H1 (cell line): Measurements from ENCODE around the gene SELENOI. TPM values are rescaled to one million over a fixed set of nuclear protein-coding genes. Genes with fewer than 3 reads are reported as not detected.

ENCODE experiments used
- polyA plus RNA-seq, 7 experiments: library from polyadenylated mRNA; depleted of rRNA in 3 of 7; stranded (reverse) in 5 of 7; unstranded in 2 of 7; fragments of >200 nt in 5 of 7; fragments of 200-250 nt in 2 of 7; gene quantifications; 1 replicate in 5 of 7; 2 replicates in 1 of 7; 4 replicates in 1 of 7; pipeline versions ENCODE4 v1.2.1 to v1.2.3, GENCODE V29; 2011 to 2013; ENCODE audit warnings: missing spikeins in 2 of 7, mixed read lengths in 2 of 7
- total RNA-seq: library from RNA; stranded (reverse); fragmentation: NEBNext Ultra II Directional; extraction: Animal tissue kit (Norgen Biotek cat#: 25700); gene quantifications from 2 replicates; pipeline ENCODE4 v1.2.1, GENCODE V29; 2021

SELENOI gene
- total and polyA plus RNA-seq, 2 of the 8 experiments (the other 6 are each of a cell fraction or from before 2014, with no cell fraction given) = 15.9 to 63.8 TPM

Other genes starting within 250 kb of the SELENOI start
- gene GAREM2, start 173.1 kb upstream of the SELENOI start, total RNA-seq = 19.9 and 23.0 TPM in 2 replicates
- gene GAREM2, start 173.1 kb upstream of the SELENOI start, polyA plus RNA-seq (2011; rRNA removed) = 19.9 and 26.8 TPM in 2 replicates
- 126 and 131 TPM in 2 replicates for gene HADHA, start 101.5 kb upstream of the SELENOI start, total RNA-seq
- 52.7 and 64.6 TPM in 2 replicates for gene HADHA, start 101.5 kb upstream of the SELENOI start, polyA plus RNA-seq (2011; rRNA removed)
- 52.3 and 57.3 TPM in 2 replicates for gene HADHB, start 101.2 kb upstream of the SELENOI start, total RNA-seq
- 39.2 and 47.7 TPM in 2 replicates for gene HADHB, start 101.2 kb upstream of the SELENOI start, polyA plus RNA-seq (2011; rRNA removed)
- gene ADGRF3, start 646 bp downstream of the SELENOI start, total RNA-seq = 0.69 and 0.75 TPM in 2 replicates
- 0.31 and 0.54 TPM in 2 replicates for gene ADGRF3, start 646 bp downstream of the SELENOI start, polyA plus RNA-seq (2011; rRNA removed)
- gene DRC1, start 55.8 kb downstream of the SELENOI start, total RNA-seq = not detected in 2 replicates
- gene DRC1, start 55.8 kb downstream of the SELENOI start, polyA plus RNA-seq (2011; rRNA removed) = 0.08 and 0.11 TPM in 2 replicates
- not detected in 2 replicates for gene OTOF, start 132.0 kb downstream of the SELENOI start, total RNA-seq
- 0.06 TPM in 2 replicates for gene OTOF, start 132.0 kb downstream of the SELENOI start, polyA plus RNA-seq (2011; rRNA removed)